A549 (cell line): ENCODE results near the gene ABCC6. TPM values are rescaled to one million over a fixed set of nuclear protein-coding genes. Genes with fewer than 3 reads are reported as not detected.

Experiments used
- ATAC-seq, 2 experiments: fragments of 200-7000 bp in 1 of 2; fragments of >200 bp in 1 of 2; cut with Nextera tagmentation in 1 of 2; cut with Tn5 transposase in 1 of 2; 3 replicates each; pipeline versions ENCODE4 v1.8.0 to v1.9.1; 2018 to 2020; ENCODE audit warnings: mild to moderate bottlenecking in 1 of 2, moderate library complexity in 1 of 2
- CTCF ChIA-PET: fragments of 300-600 bp; sonication (Branson Sonifier 250); formaldehyde crosslinking; extraction: SDS; loops from one replicate; lab custom pipeline; 2021; ENCODE audit warnings: antibody characterized with exemption, inconsistent platforms; lab: Yijun Ruan, JAX
- POLR2A ChIA-PET: fragments of 350-600 bp; formaldehyde crosslinking; extraction: SDS; loops from one replicate; lab custom pipeline; 2021; ENCODE audit warnings: antibody characterized with exemption, inconsistent platforms; lab: Yijun Ruan, JAX
- DNase-seq, 2 experiments: peaks; one replicate each; pipeline versions ENCODE4 v3.0.0 to v3.0.0-alpha.2; 2011 to 2016; ENCODE audit warnings: low read depth in 1 of 2, low spot score in 1 of 2
- FAIRE-seq: peaks from 2 replicates; lab custom pipeline; 2011; peaks lifted over from hg19 to GRCh38; lab: Jason Lieb, UNC
- H3K27ac ChIP-seq, 2 experiments: fragments of >200 bp; sonication (Bioruptor Twin); formaldehyde crosslinking; 3 replicates each; pipeline ENCODE4 v1.5.1; 2016 to 2017
- H3K4me1 ChIP-seq: fragments of >200 bp; sonication (Bioruptor Twin); formaldehyde crosslinking; 3 replicates; pipeline ENCODE4 v1.6.1; 2016
- H3K4me2 ChIP-seq: fragments of >200 bp; sonication (Bioruptor Twin); formaldehyde crosslinking; 3 replicates; pipeline ENCODE4 v1.6.1; 2016
- H3K4me3 ChIP-seq: fragments of >200 bp; sonication (Bioruptor Twin); formaldehyde crosslinking; 3 replicates; pipeline ENCODE4 v1.5.1; 2016
- H3K9me3 ChIP-seq: fragments of >200 bp; sonication (Bioruptor Twin); formaldehyde crosslinking; 3 replicates; pipeline ENCODE4 v1.6.1; 2016
- CBX2 ChIP-seq: fragments of 200-600 bp; sonication (generic); IDR thresholded peaks from 2 replicates; pipeline ENCODE4 v1.6.1; 2016; ENCODE audit warnings: low read depth, mild to moderate bottlenecking, borderline replicate concordance
- CBX8 ChIP-seq: fragments of 200-600 bp; sonication (generic); IDR thresholded peaks from 2 replicates; pipeline ENCODE4 v1.6.1; 2016
- CTCF ChIP-seq: fragments of >200 bp; sonication (Bioruptor Twin); formaldehyde crosslinking; IDR thresholded peaks from 3 replicates; pipeline ENCODE4 v1.5.1; 2016
- EHF ChIP-seq: fragments of 250-450 bp; sonication (Bioruptor Pico); IDR thresholded peaks from 2 replicates; pipeline ENCODE4 v1.5.0; 2020; ENCODE audit warnings: mild to moderate bottlenecking
- ESRRA ChIP-seq: fragments of 150-350 bp; IDR thresholded peaks from 2 replicates; pipeline ENCODE4 v1.6.1; 2014; ENCODE audit warnings: mild to moderate bottlenecking, low read length, borderline replicate concordance
- HEYL ChIP-seq: fragments of 250-450 bp; sonication (Bioruptor Pico); IDR thresholded peaks from 2 replicates; pipeline ENCODE4 v1.8.0; 2021; ENCODE audit warnings: mild to moderate bottlenecking, moderate library complexity
- HOXB5 ChIP-seq: fragments of 250-450 bp; sonication (Bioruptor Pico); IDR thresholded peaks from 2 replicates; pipeline ENCODE4 v1.5.0; 2020; ENCODE audit warnings: mild to moderate bottlenecking, moderate library complexity
- JUNB ChIP-seq: fragments of >200 bp; sonication (Bioruptor Twin); formaldehyde crosslinking; IDR thresholded peaks from 2 replicates; pipeline ENCODE4 v1.6.1; 2016
- MAFK ChIP-seq: fragments of 450-650 bp; IDR thresholded peaks from 2 replicates; pipeline ENCODE4 v1.6.1; 2014; ENCODE audit not compliant: partially characterized antibody
- NFE2L2 ChIP-seq: fragments of 150-350 bp; conservative IDR thresholded peaks from 2 replicates; pipeline ENCODE4 v1.6.1; 2014; ENCODE audit warnings: low read length
- NR3C1 ChIP-seq: fragments of >200 bp; sonication (Bioruptor Twin); formaldehyde crosslinking; IDR thresholded peaks from 3 replicates; pipeline ENCODE4 v1.6.1; 2017
- RCOR1 ChIP-seq: fragments of 150-350 bp; IDR thresholded peaks from 2 replicates; pipeline ENCODE4 v1.6.1; 2014; ENCODE audit warnings: antibody characterized with exemption, low read length, low read depth
- REST ChIP-seq: fragments of 200-600 bp; sonication (generic); IDR thresholded peaks from 2 replicates; pipeline ENCODE4 v1.6.1; 2016; ENCODE audit warnings: antibody characterized with exemption, mild to moderate bottlenecking, moderate library complexity
- TFCP2L1 ChIP-seq: fragments of 250-450 bp; sonication (Bioruptor Pico); IDR thresholded peaks from 2 replicates; pipeline ENCODE4 v1.5.0; 2021; ENCODE audit warnings: mild to moderate bottlenecking
- TP53 ChIP-seq: fragments of 250-450 bp; sonication (Bioruptor Pico); IDR thresholded peaks from 2 replicates; pipeline ENCODE4 v1.5.0; 2021; ENCODE audit warnings: mild to moderate bottlenecking, moderate library complexity
- ZFP36 ChIP-seq: fragments of 450-650 bp; IDR thresholded peaks from 2 replicates; pipeline ENCODE4 v1.6.1; 2014; ENCODE audit warnings: borderline replicate concordance; ENCODE audit not compliant: partially characterized antibody
- ZNF302 ChIP-seq: fragments of 250-450 bp; sonication (Bioruptor Pico); IDR thresholded peaks from 2 replicates; pipeline ENCODE4 v1.9.0; 2021; ENCODE audit warnings: inconsistent platforms, mild to moderate bottlenecking, moderate library complexity
- ZSCAN20 ChIP-seq: fragments of 250-450 bp; sonication (Bioruptor Pico); IDR thresholded peaks from 2 replicates; pipeline ENCODE4 v1.8.0; 2022; ENCODE audit warnings: mild to moderate bottlenecking, moderate library complexity
- whole genome bisulfite sequencing: methylation state at CpG from one replicate; pipeline ENCODE4 v1.1.6; 2017; ENCODE audit errors: missing lambda C conversion rate; 5-methylcytosine and 5-hydroxymethylcytosine counted together
- polyA plus RNA-seq, 4 experiments: library from polyadenylated mRNA; depleted of rRNA in 3 of 4; stranded (reverse); fragments of >200 nt; fragmentation: RNase III in 1 of 4; extraction: RNeasy Plus Mini Kit Qiagen cat#74134 plus additional on column Dnase treatment in 1 of 4; gene quantifications; 2 replicates in 3 of 4; 3 replicates in 1 of 4; pipeline ENCODE4 v1.2.3, GENCODE V29; 2011 to 2017

ABCC6 gene
- polyA plus RNA-seq, 2 of the 4 experiments (the other 2 are of a cell fraction): 3.6 to 5.0 TPM

- no peaks in the 10 kb centered on the region for H3K9me3 ChIP-seq
- 82% methylated on average over 20 of the region's 21 CpGs for WGBS
- ATAC-seq (peak; percentile 33 to 35; a peak in 3 of 6 replicates), DNase-seq (peak in 1 of 2 experiments; percentile 48), FAIRE-seq (no peak)
- H3K4me1 ChIP-seq: peaks cover 21% of the 10 kb centered on the region
- H3K4me3 ChIP-seq: no peak overlapping the region
- peak overlapping the region; percentile 29; the same call in 1 of the 3 replicates for H3K4me2 ChIP-seq
- TF ChIP-seq MAFK (peak; percentile 82), ZFP36 (no peak), TP53 (CRISPR knock-in tag) (no peak), HOXB5 (CRISPR knock-in tag) (no peak), NFE2L2 (peak; percentile 24; the same call in 1 of the 2 replicates)
- ChIA-PET POLR2A (interaction anchor here (0.7 to 0.8 kb wide), 2 partner anchors 16 to 245 kb away, joined by 5 read pairs; partner anchors contain the start of gene CEP20), CTCF (interaction anchor here (0.9 to 1.1 kb wide), 3 partner anchors 260 to 430 kb away, joined by 3 to 4 read pairs (median 4); no protein-coding TSS in a partner anchor)
- peak overlapping the region; percentile 61 to 67; a peak in 5 of 6 replicates for H3K27ac ChIP-seq
Observed at GRCh38 chr16:16133943-16134604, 89.2 kb downstream of the ABCC6 start.

- WGBS: 97% methylated on average over 13 of the region's 15 CpGs
- POLR2A ChIA-PET: no interaction called here
- H3K9me3 ChIP-seq: no peaks in the 10 kb centered on the region
- no peak for TF ChIP-seq NFE2L2
- CTCF ChIA-PET: interaction anchor here (0.8 to 1.6 kb wide), 2 partner anchors 257 to 354 kb away, joined by 3 to 6 read pairs; no protein-coding TSS in a partner anchor
- DNase-seq (no peak), FAIRE-seq (no peak), ATAC-seq (no peak)
- no peak overlapping the region for H3K4me3 ChIP-seq
- H3K4me2 ChIP-seq: no peak overlapping the region
- no peak overlapping the region for H3K27ac ChIP-seq
- peaks cover 21% of the 10 kb centered on the region for H3K4me1 ChIP-seq
Observed at GRCh38 chr16:16131659-16132058, 91.6 kb downstream of the ABCC6 start.

GRCh38 chr16:16131204-16131603 lies 92.1 kb downstream of the ABCC6 start:
- POLR2A ChIA-PET: no interaction called here
- CTCF ChIA-PET: interaction anchor here (0.8 to 1.6 kb wide), 3 partner anchors 9 to 354 kb away, joined by 3 to 6 read pairs (median 5); no protein-coding TSS in a partner anchor
- ATAC-seq (no peak), FAIRE-seq (no peak), DNase-seq (no peak)
- H3K9me3 ChIP-seq: no peaks in the 10 kb centered on the region
- H3K4me1 ChIP-seq: peaks cover 21% of the 10 kb centered on the region
- TF ChIP-seq ZNF302: no peak
- TF ChIP-seq NR3C1: no peak
- TF ChIP-seq CTCF: no peak
- no peak for TF ChIP-seq HEYL
- TF ChIP-seq REST: no peak
- TF ChIP-seq JUNB: no peak
- TF ChIP-seq EHF (CRISPR knock-in tag): no peak
- no peak for TF ChIP-seq ZSCAN20 (CRISPR knock-in tag)
- no peak for TF ChIP-seq ZFP36
- no peak for TF ChIP-seq TFCP2L1 (CRISPR knock-in tag)
- TF ChIP-seq RCOR1: no peak
- no peak for TF ChIP-seq CBX8
- no peak for TF ChIP-seq CBX2
- TF ChIP-seq ESRRA: no peak
- no peak overlapping the region for H3K4me3 ChIP-seq
- H3K27ac ChIP-seq: no peak overlapping the region
- WGBS: 96% methylated on average over 3 of the region's 3 CpGs
- no peak overlapping the region for H3K4me2 ChIP-seq
